ENCODE data around the gene NLRP13. TPM values are rescaled to one million over a fixed set of nuclear protein-coding genes. Genes with fewer than 3 reads are reported as not detected.

Gene NLRP13
- total RNA-seq, 2 experiments from 2014 or later: not detected

DNA sequence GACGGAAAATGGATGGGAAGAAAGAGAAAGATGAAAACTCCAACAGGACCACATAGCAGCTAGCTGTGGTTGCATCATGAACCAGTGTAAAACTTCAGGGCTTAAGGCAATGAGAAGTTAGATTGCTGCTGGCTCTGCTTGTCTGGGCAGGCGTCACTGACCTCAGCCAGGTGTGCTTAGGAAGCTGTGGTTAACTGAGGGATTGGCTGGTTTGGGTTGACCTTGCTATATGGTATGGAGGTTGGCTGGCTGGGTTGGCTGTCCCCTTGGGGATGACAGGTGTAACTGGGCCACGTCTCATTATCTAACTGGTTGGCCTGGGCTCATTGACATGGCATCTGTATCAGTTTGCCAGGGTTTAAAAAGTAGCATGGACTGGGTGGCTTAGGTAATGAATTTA is 54.9 kb downstream of the NLRP13 start:
- no peaks in the 10 kb centered on the region for H3K27me3 Mint-ChIP-seq
- no peak overlapping the region for H3K4me3 Mint-ChIP-seq
- ChIA-PET POLR2A (no interaction called here), CTCF (no interaction called here)
- H3K9me3 Mint-ChIP-seq: peaks cover 10% of the 10 kb centered on the region
- intact Hi-C loops (cut with micrococcal nuclease): no loop called here
- H3K27ac Mint-ChIP-seq: no peak overlapping the region
- H3K36me3 Mint-ChIP-seq (ENCODE audit: low read depth): no peaks in the 10 kb centered on the region
- H3K4me1 Mint-ChIP-seq (ENCODE audit: low read depth): no peaks in the 10 kb centered on the region
- DNase-seq (no peak), ATAC-seq (no peak)
- TF ChIP-seq, protein P1, sequence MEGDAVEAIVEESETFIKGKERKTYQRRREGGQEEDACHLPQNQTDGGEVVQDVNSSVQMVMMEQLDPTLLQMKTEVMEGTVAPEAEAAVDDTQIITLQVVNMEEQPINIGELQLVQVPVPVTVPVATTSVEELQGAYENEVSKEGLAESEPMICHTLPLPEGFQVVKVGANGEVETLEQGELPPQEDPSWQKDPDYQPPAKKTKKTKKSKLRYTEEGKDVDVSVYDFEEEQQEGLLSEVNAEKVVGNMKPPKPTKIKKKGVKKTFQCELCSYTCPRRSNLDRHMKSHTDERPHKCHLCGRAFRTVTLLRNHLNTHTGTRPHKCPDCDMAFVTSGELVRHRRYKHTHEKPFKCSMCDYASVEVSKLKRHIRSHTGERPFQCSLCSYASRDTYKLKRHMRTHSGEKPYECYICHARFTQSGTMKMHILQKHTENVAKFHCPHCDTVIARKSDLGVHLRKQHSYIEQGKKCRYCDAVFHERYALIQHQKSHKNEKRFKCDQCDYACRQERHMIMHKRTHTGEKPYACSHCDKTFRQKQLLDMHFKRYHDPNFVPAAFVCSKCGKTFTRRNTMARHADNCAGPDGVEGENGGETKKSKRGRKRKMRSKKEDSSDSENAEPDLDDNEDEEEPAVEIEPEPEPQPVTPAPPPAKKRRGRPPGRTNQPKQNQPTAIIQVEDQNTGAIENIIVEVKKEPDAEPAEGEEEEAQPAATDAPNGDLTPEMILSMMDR (IDR thresholded peaks at IDR 0.05): no peak

DNA sequence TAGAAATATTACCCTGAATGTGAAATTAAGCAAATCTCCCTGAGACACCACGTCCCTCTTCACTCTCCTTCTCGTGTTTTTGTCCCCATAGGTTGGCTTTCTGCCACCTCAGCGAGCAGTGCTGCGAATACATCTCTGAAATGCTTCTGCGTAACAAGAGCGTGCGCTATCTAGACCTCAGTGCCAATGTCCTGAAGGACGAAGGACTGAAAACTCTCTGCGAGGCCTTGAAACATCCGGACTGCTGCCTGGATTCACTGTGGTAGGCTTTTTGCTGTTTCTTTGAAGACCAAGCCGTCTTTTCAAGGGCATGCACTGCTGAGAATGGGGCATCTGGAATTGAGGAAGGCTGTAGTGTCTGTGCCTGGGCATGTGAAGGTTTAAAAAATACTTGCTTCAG is 61.4 kb downstream of the NLRP13 start:
- Mint-ChIP-seq H3K27ac (no peak overlapping the region), H3K4me1 (ENCODE audit: low read depth) (no peaks in the 10 kb centered on the region), H3K9me3 (no peaks in the 10 kb centered on the region), H3K4me3 (no peak overlapping the region), H3K36me3 (ENCODE audit: low read depth) (no peaks in the 10 kb centered on the region), H3K27me3 (peaks cover 7% of the 10 kb centered on the region)
- intact Hi-C loops (cut with micrococcal nuclease): no loop called here
- TF ChIP-seq, protein P1 (IDR thresholded peaks at IDR 0.05): no peak
- no peak for ATAC-seq
- POLR2A ChIA-PET: no interaction called here
- DNase-seq: no peak
- CTCF ChIA-PET: no interaction called here

DNA sequence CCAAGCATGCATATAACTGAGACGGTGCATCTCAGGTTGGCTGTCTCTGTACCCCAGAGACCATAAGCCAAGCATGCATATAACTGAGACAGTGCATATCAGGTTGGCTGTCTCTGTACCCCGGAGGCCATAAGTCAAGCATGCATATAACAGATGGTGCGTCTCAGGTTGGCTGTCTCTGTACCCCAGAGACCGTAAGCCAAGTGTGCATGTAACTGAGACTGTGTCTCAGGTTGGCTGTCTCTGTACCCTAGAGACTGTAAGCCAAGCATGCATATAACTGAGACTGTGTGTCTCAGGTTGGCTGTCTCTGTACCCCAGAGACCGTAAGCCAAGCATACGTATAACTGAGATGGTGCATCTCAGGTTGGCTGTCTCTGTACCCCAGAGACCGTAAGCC is 65.0 kb downstream of the NLRP13 start:
- TF ChIP-seq, protein P1 (IDR thresholded peaks at IDR 0.05): no peak
- no peak overlapping the region for H3K27ac Mint-ChIP-seq
- H3K9me3 Mint-ChIP-seq: peaks cover 9% of the 10 kb centered on the region
- no peak overlapping the region for H3K4me3 Mint-ChIP-seq
- ChIA-PET POLR2A (no interaction called here), CTCF (no interaction called here)
- intact Hi-C loops (cut with micrococcal nuclease): no loop called here
- DNase-seq: no peak
- no peak for ATAC-seq
- peaks cover 10% of the 10 kb centered on the region for H3K27me3 Mint-ChIP-seq
- H3K36me3 Mint-ChIP-seq (ENCODE audit: low read depth): no peaks in the 10 kb centered on the region
- no peaks in the 10 kb centered on the region for H3K4me1 Mint-ChIP-seq (ENCODE audit: low read depth)

DNA sequence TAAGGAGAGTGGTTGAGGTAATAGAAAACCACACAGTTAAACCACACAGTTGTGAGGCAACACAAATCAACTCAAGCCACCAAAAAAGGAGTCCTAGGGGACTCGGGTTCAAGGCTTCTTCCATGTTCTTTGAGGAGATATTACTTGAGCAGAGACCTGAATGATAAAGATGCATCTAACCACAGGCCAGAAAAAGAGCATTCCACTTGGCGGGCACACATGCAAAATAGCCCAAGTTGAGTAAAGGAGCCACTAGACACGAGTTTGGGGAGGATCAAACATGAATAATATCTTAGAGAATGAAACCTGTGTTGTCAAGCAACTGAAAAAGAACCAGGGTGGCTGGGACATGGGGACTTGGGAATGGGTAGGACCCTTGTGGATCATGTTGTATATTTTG is 65.6 kb downstream of the NLRP13 start:
- intact Hi-C loops (cut with micrococcal nuclease): no loop called here
- no peaks in the 10 kb centered on the region for H3K36me3 Mint-ChIP-seq (ENCODE audit: low read depth)
- H3K9me3 Mint-ChIP-seq: peaks cover 9% of the 10 kb centered on the region
- POLR2A ChIA-PET: no interaction called here
- no peak overlapping the region for H3K27ac Mint-ChIP-seq
- H3K4me1 Mint-ChIP-seq (ENCODE audit: low read depth): no peaks in the 10 kb centered on the region
- CTCF ChIA-PET: no interaction called here
- H3K4me3 Mint-ChIP-seq: no peak overlapping the region
- DNase-seq (no peak), ATAC-seq (no peak)
- TF ChIP-seq, protein P1 (IDR thresholded peaks at IDR 0.05): no peak
- H3K27me3 Mint-ChIP-seq: peaks cover 10% of the 10 kb centered on the region

DNA sequence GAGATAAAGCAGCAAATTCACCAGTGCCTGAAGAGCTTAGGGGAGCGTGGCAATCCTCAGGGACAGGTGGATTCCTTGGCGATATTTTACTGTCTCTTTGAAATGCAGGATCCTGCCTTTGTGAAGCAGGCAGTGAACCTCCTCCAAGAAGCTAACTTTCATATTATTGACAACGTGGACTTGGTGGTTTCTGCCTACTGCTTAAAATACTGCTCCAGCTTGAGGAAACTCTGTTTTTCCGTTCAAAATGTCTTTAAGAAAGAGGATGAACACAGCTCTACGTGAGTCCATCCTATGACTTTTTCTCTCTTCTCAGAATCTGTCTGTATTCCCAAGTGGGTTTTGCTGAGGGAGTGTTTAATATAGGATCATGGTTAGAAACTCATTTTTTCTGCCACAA is 73.2 kb downstream of the NLRP13 start:
- intact Hi-C loops (cut with micrococcal nuclease): no loop called here
- Mint-ChIP-seq H3K27ac (no peak overlapping the region), H3K4me1 (ENCODE audit: low read depth) (no peaks in the 10 kb centered on the region), H3K36me3 (ENCODE audit: low read depth) (no peaks in the 10 kb centered on the region), H3K27me3 (peaks cover 4% of the 10 kb centered on the region), H3K4me3 (no peak overlapping the region), H3K9me3 (peaks cover under 1% of the 10 kb centered on the region)
- TF ChIP-seq, protein P1 (IDR thresholded peaks at IDR 0.05): no peak
- no peak for ATAC-seq
- CTCF ChIA-PET: no interaction called here
- DNase-seq: no peak
- POLR2A ChIA-PET: no interaction called here

All from activated CD8-positive, alpha-beta T cell treated with anti-CD3 and anti-CD28 coated beads for 36 hours (primary cell).